CMK (cell line): ENCODE measurements around the gene DLGAP1.

Experiments
- DNase-seq: peaks from one replicate; pipeline ENCODE4 v3.0.0-alpha.2; 2010; ENCODE audit warnings: low read depth

DLGAP1 gene

DNA sequence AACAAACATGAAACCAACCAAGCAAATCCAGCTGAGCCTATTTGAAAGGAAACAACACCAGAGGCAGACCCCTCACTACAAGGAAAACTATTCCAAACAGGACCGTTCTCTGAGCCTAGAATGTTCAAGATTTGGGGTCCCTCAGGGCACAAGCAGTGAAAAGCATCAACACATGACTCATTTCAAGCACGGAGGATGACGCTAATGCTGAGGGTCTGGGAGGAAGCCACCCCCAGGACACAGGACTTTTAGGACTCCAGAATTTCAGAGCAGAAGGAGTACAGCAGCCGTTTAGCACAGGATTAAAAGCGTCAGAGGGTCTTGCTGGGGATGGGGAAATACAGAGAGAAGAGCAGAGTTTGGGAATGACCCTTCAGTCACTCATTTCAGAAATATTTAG, 168.9 kb downstream of the DLGAP1 start:
- DNase-seq: no peak

DNA sequence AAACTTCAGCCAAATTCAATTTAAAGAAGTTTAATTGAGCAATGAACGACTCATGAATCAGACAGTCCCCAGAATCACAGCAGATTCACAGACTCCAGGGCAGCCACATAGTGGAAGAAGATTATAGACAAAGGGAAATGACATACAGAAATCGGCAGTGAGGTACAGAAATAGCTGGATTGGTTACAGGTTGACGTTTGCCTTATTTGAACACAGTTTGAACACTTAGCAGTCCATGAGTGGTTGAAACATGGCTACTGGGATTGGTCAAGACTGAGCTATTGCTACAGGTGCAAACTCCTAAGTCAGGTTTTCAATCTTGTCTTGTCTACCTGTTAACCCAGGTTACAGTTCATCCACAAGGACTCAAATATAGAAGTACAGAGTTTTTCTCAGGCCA, 169.6 kb downstream of the DLGAP1 start:
- DNase-seq: no peak

DNA sequence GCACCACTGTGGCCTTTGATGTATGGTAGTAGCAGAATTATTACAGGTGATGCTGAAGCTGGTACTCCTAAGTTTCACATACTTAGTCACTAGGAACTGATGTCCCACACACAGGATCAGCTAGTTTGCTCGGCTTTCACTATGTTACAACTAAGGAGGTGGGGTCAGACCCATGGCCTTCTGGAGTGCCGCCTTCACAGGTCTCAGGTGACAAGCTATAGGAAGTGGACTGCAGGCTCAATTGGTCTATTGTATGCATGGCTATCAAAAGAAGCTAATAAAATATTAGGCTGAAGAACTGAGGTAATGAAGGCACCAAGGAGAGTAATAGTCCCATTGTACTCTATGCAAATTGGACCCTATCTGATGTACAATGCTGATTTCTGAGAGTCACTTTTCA, 170.6 kb downstream of the DLGAP1 start:
- no peak for DNase-seq

DNA sequence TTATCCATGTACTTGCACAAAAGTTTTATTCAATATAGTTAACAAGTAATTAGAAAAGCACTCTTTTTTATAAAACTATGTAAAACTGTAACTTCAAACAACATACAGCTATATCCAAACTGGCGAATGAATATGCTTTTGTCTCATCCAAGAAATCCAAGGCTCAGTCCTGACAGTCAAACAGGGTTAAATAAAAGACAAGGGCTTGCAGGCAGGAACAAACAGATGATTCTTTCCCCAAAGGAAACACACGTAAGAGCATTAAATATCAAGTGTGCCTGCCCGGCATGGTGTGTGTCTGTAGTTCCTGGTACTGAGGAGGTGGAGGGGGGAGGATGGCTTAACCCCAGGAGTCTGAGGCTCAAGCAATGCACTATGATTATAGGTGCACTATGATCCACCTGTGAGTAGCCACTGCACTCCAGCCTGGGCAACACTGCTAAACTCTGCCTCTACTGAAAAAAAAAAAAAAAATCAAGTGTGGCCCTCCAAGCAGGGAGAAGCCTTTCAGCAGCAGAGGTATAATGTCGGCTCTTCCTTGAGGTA, 171.3 kb downstream of the DLGAP1 start:
- DNase-seq: no peak

DNA sequence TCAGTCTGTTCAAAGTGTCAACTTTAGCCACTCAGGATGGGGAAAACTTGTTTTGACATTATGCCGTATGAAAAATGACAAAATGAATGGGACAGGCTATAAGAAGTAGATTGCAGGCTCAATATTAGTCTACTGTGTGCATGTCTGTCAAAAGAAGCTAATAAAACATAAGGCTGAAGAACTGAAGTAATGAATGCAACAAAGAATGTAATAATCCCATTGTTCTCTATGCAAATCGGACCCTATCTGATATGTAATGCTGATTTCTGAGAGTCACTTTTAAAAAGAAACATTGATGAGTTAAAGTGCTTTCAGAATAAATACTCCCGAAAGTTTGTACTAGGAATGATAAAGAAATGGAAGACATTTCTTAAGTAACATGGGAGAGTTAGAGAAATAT, 172.2 kb downstream of the DLGAP1 start:
- no peak for DNase-seq

DNA sequence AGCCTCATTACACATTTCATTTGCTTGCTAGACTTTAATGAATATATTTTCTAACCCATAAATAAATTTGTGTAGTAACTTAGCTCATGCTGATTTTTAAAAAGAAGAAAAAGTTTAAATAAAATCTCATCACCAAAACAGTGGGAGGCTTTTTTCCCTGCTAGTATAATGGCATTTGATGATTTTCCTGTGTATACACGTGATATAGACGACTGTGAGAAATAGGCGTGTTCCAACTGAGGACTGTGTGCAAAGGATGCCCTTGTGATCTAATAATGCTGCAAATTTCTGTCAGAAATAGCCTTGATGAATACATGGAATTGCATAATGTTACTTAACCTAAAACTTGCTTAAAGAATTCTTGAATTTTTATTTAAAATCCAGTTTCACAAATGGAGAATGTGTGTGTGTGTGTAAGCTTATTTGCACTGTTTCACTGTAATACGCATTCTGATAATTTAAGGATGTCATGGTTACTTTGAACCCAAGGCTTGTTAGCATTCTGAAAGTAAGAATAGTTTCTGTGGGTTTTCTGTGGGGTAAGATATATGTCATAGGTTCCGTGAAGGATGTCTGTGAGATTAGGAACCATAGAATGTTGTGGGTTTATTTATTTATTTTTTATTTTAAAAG, 178.0 kb downstream of the DLGAP1 start:
- DNase-seq: no peak

DNA sequence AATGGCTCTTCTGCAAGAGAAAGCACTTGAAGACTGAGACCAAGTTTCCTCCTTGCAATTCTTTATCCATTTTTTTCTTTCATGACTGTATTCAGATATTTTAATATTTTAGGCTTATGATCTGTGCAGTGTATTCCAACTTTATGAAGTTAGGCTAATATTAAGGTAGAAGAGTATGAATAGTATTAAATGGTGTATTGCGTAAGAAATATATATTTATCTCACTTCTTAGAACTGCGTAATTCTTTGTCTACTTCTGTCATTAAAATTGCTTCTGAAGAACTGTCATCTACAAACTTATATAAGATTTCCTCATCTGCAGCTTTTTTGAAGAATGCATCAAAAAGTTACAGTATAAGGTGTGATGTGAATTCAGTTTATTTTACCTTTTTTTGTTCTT, 183.2 kb downstream of the DLGAP1 start:
- no peak for DNase-seq

DNA sequence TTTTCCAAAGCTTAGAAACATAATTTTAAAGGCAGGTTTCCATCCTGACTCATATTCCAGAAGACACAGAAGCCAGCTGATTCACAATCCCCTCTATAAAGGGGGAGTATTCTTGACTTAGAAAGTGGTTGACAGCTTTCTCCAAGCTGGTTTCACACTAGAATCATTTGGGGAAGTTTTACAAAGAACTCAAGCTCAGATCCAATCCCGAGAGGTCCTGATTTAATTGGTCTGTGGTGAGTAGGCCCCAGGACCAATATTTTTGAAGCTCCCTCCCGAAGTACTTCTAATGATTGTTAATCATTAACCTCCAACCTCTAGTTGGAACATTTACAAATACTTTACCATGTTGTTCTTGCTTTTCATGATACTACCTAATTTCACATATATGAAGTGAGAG, 184.1 kb downstream of the DLGAP1 start:
- no peak for DNase-seq

DNA sequence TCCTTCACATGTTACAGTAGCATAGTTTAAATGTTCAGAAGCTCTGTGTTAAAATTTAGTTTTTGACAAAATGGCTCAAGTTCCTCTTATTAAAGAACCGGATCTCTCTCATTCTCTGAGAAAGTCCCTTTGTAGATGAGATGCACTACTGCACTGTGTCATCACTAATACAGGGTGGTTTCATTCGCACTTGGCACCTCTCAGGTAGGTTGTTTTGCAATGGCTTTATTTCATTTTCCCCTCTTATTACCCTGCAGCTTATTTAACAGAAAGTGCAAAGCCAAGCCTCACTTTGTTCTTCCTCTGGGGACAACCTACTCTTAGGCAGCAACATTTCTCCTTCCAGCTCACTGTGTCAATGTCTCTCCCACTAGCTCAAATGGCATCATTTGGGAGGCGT, 185.1 kb downstream of the DLGAP1 start:
- no peak for DNase-seq

DNA sequence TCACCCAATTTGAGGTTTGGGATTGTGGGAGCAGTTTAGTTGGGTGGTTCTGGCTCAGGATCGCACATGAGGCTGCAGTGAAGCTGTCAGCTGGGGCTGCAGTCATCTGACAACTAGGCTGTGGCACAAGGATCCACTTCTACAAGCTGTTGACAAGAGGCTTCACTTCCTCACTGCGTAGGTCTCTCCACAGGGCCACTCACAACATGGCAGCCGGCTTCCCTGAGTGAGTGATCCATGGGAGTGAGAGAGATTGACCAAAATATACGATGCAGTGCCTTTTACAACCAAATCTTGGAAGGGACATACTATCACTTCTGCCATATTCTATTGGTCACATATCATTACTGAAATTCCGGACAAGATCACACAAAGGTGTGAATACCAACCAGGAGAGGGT, 187.5 kb downstream of the DLGAP1 start:
- no peak for DNase-seq

DNA sequence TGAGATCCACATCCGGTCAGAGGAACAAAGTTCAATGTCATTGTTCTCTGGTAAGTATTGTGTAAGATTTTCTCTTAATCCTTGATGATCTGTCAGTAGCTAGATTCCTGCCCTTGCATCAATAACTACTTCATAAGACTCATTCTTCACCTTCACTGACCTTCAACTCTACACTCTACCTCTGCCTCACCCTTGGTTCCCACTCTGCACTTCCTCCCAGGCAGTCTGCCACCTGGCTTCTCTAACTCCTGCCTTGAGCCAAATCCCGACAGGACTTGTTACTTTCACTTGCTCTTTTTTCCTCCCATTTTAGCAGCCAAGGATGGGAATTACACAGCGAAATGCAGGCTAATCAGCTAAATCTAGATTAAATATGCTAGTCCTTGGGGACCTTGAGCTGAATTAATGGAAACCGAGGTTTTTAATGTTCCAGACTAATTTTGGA, 190.7 kb downstream of the DLGAP1 start:
- DNase-seq: no peak

DNA sequence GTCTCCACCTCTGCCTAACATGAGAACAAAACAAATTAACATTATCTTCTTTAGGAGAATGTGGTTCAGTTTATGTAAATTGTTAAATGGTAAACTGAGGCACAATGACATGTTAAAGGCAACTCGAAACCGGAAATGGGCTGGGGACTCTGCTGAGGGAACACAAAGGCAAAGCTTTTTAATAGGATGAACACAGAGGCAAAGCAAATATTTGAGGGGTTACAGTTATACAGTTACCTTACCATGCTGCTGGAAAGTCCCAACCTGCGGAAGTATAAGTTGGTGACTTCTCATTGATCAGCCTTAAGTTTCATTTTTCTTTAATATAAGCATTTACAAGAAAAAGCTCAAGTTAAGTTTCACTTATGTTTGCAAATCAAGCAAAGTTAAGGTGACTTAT, 195.0 kb downstream of the DLGAP1 start:
- DNase-seq: no peak

DNA sequence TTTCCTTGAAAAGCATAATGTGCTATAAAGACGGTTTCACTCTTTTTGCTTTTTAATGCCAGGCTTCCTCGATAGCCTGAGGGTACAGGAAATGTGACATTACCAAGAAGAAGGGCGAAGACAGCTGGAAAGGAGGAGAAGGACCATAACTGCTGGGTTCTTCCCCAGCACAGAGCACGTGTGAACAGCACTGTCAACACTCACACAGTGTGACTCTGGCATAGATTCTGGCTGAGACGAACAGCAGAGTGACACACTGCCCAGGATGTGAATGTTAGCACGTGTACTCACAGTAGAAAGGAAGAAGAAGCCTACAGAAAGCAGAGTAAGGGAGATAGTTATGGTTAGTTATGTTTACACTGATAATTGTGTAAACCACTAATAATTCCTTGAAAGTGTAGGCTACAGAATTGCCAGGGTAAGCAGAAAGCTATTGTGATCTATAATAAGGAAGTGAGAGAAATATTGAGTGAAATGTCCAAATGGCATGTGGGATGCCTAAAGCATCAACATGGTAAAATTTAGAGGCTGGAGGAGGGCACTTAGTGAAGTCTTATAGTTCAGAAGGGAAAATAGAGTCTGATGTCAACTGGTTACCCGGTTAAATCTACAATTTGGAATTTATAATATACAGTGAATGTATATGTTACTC, 198.2 kb downstream of the DLGAP1 start:
- DNase-seq: no peak

DNA sequence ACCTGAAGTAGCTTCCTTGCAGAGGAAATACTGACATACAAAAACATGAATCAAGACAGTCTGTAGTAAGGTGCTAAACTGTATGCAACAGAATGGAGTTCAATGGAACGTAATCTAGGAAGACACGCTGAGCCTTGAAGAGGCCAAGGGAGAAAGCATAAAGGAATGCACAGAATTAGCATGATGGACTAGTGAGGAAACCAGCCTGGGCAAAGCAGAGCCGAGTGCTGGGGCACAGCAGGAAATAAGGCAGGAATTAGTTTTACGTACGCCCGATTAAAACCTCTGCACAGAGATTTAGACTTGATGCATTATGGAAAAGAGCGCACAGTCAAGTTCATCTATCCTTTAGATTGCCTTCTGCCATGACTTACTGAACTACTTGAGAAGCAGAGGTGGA, 200.3 kb downstream of the DLGAP1 start:
- DNase-seq: no peak

DNA sequence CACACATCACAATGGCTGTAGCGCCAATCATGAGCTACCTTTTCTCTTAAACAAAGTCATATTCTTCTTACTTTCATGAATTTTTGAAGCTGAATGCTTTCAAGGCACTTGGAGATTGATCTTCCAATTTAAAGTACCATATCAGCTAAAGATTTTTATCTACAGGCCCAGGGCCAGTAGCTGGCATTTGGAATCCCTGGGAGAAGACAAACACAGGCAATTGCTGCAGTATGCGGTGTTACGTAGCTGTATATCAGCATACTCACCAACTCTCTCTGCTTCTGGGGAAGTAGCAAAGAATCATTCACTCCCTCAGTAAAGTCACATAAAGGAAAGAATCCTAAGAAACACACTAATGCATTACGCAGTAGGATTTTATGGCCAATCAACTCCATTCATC, 202.3 kb downstream of the DLGAP1 start:
- DNase-seq: no peak

DNA sequence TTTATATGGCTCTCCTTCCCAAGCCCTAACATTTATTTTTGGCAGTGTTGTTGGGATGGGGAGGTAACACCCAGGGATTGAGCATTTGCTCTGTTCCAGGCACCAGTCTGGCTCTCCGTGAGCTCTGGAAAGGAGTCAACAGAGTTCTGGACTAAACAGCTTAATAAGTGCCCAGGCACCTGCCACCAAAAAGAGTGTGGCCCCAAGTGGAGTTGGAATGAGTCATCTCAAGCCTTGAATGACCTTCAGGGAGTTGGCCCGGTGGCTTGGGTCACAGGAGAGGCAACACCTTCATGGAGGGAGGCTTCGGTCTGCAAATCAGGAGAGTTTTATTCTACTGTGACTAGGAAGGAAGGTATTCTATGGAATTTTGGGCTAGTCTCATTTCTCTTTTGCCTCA, 203.2 kb downstream of the DLGAP1 start:
- DNase-seq: no peak

DNA sequence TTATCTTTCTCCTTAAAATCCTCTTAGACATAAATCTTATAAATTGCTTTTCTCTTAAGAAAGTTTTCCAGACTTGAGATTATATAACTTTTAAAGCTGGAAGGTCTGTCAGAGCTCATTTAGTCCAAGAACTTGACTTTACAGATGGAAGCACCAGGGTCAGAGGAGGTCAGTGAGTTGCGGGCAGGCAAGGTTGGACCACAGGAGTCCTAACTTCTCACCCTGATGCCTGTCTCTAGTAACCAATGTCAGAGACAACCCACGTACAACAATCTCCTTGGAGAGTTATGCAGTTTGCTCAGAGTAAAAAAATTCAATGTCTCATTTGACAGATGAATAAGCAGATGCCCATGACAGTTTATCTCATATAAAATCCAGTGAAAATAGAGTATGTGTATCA, 203.9 kb downstream of the DLGAP1 start:
- DNase-seq: no peak

DNA sequence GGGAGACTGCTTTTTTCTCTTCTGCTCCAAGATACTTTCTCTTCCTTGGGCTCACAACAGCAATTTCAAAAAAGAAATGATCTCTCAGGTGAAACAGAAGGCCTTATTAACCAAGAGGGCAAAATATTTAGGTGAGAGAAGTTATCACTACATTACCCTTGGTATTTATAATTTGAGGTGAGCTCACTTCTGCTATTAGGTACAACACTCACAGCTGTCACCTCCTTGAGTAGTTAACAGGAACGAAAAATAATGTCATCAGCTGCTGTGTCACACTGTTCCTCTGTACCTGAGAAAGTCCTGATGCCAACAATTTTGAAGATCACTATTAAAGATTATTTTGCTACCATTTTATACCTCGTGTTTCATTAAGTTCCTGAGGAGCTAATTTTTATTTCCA, 205.0 kb downstream of the DLGAP1 start:
- DNase-seq: no peak

DNA sequence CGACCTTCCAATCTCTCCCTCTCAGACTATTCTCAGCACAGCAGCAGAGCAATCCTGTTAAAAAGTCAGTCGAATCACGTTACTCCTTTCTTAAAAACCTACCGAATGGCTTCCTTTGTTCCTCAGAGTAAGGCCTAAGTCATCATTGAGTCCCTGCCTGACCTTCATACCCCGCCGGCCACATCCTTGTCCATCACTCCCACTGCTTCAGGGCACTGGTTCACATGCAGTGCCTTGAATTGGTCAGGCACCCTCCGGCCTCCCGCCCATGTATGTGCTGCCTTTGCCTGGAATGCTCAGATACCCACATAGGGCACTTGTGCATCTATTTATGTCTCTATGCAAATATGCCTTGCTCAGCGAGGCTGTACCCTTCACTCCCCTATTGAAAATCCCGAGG, 206.4 kb downstream of the DLGAP1 start:
- DNase-seq: no peak

DNA sequence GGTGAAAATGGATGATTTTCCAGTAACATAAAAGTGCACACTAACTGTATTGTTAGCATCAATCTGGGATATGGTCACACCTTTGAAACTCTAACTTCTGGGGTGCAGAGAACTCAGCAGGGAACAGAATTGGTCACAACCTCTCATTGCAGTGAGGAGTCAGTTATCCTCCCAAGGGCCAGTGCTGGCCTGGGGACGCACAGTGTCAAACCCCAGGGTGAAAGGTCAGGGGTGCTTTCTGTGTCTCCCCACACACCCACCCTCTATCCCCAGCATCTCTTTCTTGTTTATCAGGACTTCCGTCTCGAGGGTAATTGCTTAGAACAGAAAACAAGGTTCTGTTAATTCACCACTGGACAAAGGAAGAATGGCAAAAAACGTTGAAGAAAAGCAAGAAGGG, 208.7 kb downstream of the DLGAP1 start:
- DNase-seq: no peak

DNA sequence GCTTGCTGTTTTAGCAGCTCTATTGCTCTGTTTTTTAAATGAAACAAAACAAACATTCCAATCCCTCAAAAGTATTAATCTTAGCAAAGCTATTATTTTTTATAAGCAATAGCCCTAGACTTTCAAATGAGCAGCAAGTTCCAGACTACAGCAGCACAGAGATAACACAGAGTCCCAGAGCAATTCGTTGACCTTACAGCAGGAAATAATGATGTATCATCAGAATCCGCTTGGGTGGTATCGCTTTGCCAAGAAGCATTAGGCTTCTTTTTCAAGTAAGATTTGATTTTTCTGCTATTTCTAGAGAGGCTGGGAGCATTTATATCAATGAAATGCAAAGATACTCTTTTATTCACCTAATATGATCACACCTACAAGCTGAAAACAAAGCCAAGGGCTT, 209.7 kb downstream of the DLGAP1 start:
- DNase-seq: no peak

DNA sequence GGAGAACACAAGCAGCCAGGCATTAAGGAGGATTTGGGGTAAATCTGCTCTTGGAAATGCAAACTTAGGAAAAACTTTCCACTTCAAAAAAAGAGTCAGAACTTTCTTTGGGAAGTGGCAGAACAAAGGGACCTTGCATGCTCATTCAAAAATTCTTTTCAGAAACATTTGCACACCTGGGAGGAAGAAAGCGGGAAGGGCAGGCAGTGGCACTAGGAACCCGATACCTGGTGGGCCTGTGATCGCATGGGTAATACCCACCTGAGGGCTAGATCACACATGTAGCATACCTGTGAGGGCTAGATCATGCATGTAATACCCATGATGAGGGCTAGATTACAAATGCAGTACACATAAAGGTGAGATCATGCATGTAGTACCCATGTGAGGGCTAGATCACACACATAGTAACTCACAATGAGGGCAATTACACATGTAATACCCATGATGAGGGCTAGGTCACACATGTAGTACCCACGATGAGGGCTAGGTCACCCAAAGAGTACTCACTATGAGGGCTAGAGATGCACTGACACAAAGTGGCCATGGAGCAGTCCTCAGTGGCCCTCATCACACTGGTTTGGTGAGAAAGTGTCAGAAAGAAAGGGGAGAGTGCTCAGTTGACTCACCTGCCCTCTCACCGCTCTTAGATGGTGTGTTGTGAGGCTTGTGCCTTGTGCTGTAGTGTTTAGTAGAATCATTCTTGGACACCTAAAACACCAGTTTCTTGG, 212.5 kb downstream of the DLGAP1 start:
- no peak for DNase-seq

DNA sequence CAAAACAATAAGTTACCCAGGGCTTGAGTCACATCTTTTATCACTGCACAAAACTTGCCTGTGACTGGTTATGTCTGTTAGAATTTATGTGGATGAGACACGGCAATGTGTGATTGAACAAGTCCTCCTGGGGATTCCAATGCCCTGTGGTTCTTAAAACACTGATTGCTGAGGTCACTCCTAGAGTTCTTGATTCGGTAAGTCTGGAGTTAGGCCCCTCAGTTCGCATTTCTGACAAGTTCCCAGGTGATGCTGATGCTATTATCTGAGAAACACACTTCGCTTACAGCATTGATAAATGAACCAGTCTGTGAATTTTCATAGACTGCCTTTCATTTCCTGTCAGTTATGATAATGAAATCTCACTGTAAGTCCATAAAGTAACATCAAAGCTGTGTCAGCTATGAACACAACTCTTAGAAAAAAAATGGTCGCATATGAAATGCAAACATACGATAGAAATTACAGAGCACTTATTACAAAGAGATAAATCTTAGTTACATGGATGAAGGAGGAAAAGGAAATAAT, 214.0 kb downstream of the DLGAP1 start:
- DNase-seq: no peak
